C4-2B (cell line): ENCODE measurements around the gene TCERG1L.

ENCODE experiments used
- CTCF ChIP-seq: fragments of 450-650 bp; conservative IDR thresholded peaks from 2 replicates; pipeline ENCODE4 v1.5.1; 2017; ENCODE audit warnings: mild to moderate bottlenecking
- ZFX ChIP-seq: fragments of 450-650 bp; IDR thresholded peaks from 2 replicates; pipeline ENCODE4 v1.6.1; 2017

DNA sequence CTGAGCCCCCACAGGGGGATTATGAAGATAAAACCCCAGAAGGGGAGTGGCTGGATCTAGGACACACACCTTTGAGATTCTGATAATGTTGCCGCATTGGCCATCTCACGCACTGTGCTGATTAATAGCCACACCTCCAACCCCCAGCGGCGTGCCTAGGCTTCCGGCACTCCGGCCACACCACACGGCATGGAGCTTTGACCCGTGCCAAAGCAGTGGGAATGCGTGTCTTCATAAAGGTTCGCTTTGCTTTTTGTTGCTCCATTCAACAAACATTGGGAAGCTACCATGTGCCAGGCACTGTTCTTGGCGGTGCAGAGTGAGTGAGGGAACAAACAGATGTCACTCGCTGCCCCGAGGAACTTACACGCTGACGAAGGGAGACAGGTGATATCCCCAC, 117.6 kb downstream of the TCERG1L start:
- TF ChIP-seq CTCF (no peak), ZFX (no peak)
